NCI-H748 (cell line): ENCODE data around the gene CASZ1.
A peak's percentile ranks its signal among the peaks of the same experiment; 100 is the strongest.

Experiments
- DNase-seq: peaks from one replicate; lab custom pipeline; 2025; ENCODE audit not compliant: unreplicated experiment; lab: John Stamatoyannopoulos, UW

CASZ1 gene

DNA sequence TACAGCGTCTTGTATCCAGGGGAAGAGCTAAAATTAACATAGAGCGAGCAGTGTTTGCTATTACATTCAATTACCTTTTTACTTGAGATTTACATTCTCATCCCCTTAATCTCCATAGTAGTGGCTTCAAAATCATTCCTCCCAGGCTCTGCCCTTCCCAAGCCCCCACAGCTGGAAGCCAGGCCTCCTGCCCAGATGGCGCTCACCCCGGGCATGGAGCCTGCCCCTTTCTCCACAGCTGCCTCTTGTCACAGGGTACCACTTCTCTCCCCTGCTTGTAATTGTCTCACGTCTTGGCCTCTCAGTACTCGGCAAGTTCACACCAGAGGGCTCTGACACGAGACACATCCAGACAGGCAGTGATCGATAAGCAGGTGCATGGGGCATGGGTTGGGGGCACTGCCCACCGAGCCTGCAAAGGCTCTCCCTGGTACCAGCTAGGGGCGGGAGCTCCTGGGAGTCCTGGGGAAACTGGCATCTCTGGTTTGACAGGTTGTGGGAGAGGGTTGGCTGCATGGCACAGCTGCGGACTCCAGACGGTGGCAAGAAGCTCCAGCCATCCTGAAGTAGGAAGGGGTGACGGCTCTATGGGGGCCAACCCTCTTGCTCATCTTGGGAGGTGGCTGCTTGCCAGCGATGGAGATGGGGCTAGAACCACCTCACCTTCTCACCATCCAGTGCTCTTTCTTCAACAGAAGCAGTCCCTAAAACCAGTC lies 20.1 kb downstream of the CASZ1 start:
- DNase-seq, result no peak

DNA sequence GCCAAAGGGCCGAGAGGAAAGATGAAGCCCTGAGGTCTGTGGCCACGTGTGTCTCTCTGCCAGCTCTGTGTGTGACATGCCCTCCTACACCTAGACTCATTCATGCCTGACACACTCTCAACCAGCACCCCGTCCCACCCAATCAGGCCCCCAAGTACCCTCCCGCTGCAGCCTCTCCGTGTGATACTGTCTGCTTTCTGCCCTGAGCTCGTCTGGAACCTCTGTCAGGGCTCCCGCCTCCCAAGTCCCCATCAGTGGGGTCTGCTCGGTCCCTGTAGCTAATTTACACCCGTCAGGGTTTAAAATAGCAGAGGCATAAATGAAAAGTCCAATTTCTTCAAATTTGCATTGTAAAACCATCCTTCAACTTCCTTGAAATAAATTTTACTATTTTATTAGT lies 20.7 kb downstream of the CASZ1 start:
- no peak for DNase-seq

DNA sequence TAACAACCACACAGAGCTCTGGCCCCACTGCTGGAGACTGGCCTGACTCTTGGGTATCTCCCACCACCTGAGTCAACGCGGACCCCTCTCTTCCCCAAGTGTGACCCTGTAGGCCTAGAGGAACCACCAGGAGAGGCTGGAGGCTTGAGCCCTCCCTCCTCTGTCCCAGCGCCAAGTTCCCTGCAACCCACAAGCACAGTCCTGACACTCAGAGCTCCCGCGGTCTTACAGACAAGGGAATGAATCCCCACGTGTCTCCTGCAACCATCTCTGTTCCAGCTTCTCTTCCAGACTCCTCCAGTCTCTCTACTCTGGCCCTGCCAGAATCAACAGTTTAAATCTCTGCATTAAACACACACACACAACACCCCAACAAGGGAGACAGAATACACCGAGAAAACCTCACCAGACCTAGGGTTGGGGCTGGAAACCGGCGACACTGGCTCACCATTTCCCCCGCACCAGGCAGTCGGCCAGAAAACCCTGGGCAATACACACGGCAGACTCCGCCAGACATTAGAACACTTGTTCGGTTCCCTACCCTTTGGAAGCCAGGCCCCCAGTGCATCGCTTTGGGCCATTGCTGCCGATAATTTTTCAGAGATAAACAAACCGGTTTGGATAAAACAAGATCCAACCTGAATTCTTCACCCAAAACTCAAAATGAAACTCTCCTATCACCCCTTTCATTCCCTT lies 21.7 kb downstream of the CASZ1 start:
- DNase-seq, result no peak

DNA sequence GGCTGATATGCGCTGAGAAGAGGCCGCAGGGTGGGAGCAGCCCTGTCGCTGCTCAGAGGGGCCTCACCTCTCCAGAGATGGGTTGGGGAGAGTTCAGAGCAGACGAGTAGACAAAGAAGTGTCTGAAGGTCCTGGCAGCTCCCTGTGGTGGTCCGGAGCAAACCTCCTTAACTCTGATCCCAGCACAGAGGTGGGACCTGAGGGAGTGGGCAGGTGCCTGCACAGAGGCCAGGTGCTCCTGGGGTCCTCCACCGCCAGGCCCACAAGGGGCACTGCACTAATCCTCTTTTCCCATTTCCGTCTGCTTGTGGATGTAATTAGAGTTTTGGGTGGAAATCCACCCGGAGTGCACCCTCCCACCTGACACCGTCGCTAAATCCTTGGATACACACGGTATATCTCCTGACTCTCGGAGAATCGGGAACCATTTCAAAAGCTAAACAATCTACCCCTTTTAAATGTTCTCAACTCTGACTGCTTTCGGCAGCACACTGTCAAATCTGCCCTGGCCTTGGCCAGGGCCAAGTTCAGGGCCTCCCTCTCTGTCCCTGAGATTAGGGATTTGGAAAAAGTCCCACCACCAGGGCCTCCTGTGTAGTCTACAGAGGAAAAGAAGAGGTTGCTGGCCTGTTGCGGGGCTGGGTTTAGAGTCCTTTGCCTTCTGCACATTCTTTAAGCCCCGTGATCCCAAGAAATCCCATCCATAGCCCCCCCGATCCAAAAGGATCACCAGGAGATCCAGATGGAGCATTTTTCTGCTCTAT lies 22.4 kb downstream of the CASZ1 start:
- DNase-seq, result no peak

DNA sequence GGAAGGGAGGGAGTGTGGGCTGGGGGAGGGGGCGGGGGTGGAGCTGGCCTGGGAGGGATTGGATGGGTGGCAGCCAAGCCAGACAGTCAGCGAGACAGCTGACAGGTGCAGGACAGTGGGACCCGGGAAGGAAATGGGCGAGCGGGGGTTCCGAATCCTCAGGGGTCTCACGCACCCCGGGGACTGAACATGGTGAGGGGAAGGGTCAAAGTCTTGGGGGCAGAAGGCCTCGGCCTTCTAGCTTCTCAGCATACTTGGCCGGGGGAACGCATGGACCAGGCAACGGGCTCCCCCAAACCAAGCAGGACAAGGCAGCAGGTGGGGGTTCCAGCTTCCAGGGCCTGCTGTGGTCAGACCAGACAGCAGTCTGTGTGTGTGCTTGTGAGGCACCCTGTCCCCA lies 23.1 kb downstream of the CASZ1 start:
- no peak for DNase-seq

DNA sequence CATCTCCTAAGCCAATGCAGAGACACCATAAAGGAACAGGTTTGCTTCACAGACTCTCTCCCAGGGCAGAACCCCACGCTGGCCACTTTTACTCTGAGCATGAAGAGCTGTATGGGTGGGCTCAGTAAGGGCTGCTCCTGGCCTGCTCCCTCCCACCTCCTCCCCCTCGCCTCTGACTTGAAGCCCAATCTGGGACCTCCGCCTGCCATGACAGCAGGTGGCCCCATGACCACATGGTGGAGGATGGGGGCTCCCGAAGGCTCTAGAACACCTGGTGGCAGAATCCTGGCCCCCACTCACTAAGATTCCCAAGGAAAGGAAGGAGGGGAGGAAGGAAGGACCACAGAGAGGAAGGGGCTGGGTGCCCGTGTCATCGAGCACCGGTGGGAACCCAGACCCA lies 23.7 kb downstream of the CASZ1 start:
- no peak for DNase-seq

DNA sequence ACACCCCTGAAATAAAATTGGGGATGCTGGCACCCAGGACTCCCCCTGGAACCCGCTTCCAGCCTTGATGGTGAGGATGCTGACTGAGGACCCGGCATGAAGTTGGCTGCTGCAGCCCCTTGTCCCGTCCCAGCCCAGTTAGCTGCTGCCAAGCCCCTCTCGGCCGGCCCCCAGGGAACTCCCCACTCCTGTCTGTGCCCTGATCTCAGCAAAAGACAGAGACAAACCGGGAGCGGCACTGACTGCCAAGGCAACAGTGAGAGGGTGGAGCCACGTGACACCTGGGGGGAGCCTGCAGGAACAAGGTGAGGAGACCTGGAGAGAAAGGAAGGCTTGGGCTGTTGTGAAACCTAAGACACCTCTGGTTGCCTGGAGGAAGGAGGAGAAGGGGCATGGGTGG lies 24.7 kb downstream of the CASZ1 start:
- DNase-seq, result peak; percentile 7

DNA sequence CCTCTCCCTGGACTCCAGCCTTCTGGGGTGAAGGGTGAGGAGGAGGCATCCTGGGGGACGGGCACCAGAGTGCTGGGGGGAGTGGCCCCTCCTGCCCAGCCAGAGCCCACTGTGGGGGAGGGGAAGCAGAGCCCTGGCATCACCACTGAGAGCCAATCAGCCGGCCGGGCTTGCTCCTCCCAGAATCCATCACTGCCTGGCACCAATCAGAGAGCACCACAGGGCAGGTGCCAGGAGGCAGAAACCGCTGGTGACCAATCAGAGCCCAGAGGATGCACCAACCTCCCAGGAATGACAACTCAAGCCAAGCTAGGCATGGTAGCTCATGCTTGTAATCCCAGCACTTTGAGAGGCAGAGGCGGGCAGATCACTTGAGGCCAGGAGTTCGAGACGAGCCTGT lies 27.9 kb downstream of the CASZ1 start:
- DNase-seq, result no peak

DNA sequence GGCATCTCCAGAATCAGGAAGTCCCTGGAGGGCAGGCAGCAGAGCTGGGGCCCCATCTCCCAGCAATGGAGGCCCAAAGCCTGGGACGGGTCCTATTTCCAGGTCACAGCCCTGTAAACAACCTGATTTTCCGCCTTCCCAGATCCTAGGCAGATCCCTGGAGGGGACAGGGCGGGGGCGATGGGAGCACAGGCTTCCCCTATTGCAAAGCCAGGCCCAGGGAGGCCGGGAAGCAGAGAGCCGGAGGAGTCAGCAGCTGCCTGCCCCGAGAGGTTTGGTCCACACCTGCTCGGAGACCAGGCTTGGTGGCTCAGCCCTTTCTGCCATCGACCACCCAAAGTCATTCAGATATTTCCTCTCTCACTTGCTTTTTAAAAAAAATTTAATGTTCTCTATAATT lies 29.2 kb downstream of the CASZ1 start:
- DNase-seq, result peak; percentile 23

DNA sequence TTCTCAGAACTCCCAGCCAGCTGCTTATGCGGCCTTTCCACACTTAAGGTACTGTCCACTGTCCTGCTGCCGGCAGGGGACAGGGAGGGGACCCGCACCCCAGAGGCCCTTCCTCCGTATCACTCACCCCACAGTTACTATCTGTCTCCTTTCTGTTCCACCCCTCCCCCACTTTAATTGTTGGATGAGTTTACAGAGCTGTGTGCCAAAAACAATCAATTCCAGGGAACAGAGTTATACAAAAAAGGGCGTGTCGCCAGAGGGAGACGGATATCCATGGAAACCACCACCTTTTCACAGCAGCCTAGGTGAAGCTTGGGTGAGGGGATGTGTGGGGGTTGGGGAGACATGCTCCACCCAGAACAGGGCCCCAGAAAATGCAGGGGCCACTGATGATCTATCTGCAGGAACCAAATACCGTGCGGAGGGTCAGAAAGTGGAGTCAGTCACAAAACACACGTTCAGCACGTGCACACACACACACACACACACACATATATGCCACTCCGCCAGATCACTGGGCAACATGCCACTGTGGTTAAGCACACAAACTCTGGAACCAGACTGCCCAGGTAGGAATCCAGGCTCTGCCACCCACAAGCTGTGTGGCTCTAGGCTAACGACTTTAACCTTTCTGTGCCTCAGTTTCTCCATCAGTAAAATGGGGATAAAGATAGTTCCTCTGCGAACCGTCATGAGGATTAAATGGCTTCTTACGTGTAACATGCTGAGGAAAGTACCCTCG lies 30.5 kb downstream of the CASZ1 start:
- DNase-seq, result peak; percentile 95

DNA sequence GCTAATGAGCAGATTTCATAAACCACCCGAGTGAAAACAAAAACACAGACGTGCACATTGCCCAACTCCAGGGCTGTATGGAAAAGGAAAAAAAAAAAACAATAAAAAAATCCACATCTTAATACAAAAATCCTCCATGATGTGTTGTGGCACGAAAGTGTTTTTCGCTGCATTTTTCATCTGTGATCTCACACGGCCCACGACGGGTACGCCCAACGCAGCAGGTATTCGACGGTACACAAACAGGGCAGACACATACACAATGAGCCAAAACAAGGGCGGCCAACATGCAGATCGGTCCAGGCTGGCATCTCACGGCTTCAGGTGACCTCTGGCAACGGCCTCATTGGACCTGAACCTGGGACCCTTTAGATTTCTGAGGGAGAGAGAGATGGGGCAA lies 31.1 kb downstream of the CASZ1 start:
- peak; percentile 86 for DNase-seq

DNA sequence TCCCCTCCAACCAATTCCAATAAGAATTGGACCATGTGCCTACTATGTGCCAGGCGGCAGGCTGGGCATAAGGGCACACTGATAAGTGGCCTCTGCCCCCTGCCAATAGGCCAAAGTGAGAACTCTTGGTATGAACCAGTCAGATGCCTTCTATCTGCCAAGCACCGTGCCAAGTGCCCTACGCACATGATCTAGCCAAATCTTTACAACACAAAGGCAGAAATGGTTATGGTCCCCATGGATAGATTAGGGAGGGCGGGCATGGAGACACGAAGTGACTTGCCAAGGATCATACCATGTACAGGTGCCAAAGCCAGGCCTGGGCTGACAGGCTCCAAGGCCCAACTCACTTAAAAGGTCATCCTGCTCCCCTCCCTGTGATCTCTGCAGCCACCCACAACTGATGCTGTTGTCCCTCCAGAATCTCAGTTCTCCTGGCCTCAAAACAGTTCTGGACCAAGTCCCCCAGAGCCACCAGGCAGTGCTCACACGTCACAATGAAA lies 32.1 kb downstream of the CASZ1 start:
- DNase-seq, result no peak

DNA sequence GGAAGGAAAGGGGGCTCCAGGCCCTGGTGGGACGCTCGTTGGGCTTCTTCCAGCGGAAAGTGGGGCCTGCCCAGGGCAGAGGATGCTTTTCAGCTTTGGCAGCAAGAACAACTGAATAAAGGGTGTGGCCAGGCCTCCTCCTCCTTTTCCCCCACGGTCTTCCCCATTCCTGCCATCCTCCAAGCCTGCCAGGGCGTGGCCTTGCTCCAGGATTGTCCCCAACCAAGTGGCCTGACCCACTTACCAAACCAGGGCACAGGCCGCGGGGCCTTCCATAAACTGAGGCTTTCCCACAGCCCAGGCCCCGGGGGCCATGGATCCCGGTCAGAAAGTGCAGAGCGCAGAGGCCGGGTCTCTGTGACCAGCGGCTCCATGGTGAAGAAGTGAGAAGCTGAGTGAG lies 33.6 kb downstream of the CASZ1 start:
- no peak for DNase-seq

DNA sequence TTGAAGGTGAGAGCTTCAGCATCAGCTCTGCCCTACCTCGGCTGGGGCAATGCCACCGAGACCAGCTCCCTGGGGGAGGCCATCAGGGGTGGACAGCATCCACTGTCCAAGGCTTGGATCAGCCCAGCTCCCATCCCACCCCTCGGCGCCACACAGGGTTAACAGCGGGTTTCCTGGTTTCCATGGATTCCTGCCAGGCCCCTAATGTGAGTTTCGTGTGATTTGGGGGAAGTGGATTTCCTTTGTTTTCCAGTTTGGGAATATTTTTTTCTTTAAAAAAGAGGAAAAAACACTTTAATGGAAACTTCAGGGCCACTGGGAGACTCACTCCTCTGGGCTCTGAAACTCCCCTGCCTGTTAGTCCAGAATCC lies 34.3 kb downstream of the CASZ1 start:
- no peak for DNase-seq

DNA sequence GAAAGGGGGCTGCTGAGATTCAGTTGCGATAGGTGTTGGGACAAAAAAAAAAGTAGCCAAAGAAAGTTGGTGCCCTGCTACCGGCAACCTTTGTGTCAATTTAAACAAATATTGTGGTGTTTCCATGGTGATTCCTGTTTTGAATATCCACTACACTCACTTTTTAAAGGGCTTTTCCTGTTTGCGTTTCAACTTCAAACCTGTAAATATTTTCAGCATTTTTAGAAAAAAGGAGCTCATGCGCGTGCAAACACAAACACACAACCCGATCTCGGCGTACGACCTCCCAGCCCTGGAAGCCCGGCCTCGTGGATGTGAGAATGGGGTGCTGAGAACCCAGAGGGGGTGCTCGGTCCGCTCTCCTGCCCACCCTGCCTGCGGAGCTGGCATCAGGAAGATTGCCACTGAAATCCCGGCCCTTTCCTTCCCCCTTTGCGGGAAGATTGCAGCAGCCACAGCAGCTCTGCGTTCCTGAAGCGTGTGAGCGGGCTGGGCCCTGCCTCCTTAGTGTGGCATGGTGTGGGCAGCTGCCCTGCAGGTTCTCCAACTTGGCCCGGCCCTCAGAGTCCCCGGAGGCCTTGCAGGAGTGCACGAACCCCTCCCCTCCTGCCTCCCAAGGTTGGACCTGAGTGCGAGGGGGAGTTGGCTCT lies 34.8 kb downstream of the CASZ1 start:
- DNase-seq, result peak; percentile 32

DNA sequence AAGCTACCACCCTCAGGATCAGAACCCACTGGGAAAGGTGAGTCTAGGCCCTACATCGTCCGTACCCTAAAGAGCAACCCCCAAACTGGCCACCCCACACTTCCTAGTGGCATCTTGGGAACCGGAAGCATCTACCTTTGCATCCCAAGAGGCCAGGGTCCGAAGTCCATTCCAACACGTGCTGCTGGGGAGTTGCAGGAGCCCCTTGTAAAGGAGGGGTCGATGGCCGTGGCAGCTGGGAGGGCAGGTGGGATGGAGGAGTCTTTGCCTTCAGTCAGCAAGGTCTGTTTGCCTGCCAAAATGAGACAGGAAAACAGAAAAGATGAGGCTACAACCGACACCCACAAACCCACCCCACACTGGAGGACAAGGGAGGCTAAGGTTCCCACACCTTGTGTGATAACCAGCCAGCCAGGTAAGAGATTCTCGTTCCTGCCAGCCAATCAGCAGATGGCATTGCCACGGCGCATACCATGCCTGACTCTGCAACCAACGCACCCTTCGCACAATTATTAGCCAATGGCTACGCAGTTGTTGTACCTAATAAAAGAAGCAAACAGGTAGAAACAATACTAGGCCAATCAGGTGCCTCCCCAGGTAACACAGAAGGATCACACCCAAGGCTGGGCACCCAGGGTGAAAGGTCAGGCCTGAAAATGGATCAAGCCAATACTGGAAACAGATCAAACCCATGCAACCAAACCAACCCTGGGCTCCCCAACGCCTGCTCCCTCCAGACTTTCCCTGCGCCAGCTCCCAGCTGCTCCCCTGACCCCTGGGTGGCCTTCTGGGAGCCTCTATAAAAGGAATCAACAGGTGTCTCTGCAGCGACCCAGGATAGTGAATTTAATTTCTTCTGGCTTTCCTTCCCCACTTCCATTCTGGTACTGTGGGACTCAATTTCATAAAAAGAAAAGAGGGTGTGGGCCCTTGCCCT lies 35.6 kb downstream of the CASZ1 start:
- no peak for DNase-seq

DNA sequence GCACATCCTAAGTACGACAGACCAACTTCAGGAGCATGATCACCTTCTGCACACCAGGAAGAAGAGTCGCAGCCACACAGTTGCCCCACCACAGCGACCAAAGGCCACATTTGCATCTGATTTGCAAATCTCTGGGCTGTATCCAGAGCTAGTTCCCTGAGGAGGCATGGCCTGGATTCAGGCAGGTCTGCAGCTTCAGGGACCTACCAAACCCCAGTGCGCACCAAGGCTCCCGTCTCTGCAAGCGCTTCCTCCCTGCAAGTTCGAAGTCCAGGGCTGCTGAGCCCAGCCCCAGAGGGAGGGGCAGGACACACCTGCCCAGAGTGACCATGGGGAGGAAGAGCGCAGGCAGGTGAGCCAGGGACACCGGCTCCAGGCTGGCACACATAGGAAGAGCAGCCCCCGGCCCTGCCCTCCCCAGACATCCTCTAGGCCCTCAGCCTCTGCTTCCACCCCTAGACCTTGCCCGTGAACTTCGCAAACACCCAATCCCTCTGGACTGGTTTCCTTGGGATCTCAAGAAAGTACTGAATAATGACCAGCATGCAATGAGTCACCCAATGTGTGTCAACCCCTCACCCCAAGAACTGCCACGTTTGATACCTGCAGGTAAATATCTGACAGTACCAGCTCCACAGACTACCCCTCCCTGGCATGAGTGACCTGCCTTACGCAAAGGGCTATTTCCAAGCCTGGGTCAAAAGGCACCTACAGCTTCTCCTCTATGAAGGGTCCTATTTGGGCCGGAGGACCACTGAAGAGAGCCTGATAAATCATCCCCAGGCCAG lies 36.8 kb downstream of the CASZ1 start:
- no peak for DNase-seq

DNA sequence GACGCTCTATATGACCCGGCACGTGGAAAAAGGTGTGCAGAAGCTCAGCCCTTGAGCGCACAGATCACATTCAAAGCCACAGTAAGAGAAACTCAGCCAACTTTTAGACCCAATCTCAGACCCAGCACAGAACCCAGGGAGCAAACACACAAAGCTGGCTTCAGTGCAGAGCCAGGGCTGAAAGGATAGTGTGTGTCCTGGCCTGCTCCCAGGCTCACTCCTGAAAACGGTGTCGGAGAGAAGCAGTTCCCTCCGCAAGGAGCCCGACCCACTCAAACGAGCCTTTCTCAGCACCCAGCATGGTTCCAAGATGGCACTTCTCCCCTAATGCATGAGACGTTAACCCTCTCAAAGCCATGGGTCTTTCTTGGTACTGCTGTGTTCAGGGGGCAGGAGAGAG lies 39.6 kb downstream of the CASZ1 start:
- DNase-seq, result no peak

DNA sequence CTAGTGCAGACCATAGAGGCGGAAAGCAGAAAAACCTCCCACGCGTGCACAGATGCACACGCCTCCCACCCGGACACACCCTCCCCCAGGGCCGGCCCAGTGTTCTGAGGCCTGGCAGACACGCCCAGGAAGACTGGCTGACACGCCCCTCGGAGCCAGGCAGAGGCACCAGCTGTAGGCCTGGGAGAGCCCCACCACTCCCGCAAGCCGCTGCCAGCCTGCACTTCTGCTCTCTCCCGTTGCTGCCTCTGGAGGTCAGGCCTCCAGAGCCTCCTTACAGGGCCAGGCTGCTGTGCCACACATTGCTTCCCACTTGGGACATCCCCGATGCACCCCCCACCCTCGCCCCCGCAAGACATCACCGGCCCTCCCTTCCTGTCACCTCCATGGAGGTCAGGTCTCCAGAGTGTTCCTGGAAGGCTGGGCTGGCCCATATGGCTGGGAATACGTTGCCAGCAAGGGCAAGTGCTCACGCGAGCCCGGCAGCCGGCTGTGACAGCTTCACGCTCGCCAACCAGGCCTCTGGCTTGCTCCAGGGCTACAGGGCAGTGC lies 40.4 kb downstream of the CASZ1 start:
- peak; percentile 78 for DNase-seq
